ENCODE results near the gene PTCSC3.

- TF ChIP-seq CTCF (IDR thresholded peaks at IDR 0.05): no peak
- no peak for TF ChIP-seq POLR2A (IDR thresholded peaks at IDR 0.05)
These were observed 42.5 kb downstream of the PTCSC3 start for GRCh38 chr14:36134038-36134437.

Data from Peyer's patch (tissue), 4 donors.